Chondrocyte (in vitro differentiated cells): ENCODE measurements around the gene KRT31. TPM values are rescaled to one million over a fixed set of nuclear protein-coding genes. Genes with fewer than 3 reads are reported as not detected.

Experiments used
- DNase-seq: peaks from one replicate; pipeline ENCODE4 v3.0.0; 2021; ENCODE audit warnings: mixed read lengths, low spot score
- H3K27ac Mint-ChIP-seq: one replicate; pipeline ENCODE4 v1.8.0; 2021; ENCODE audit warnings: mild to moderate bottlenecking, moderate library complexity, mixed read lengths; ENCODE audit not compliant: unreplicated experiment
- H3K27me3 Mint-ChIP-seq: 2 replicates; pipeline ENCODE4 v1.8.0; 2021; ENCODE audit warnings: low read depth, mixed read lengths
- H3K36me3 Mint-ChIP-seq: 2 replicates; pipeline ENCODE4 v1.8.0; 2021; ENCODE audit warnings: low read depth, mixed read lengths
- H3K4me1 Mint-ChIP-seq: 2 replicates; pipeline ENCODE4 v1.8.0; 2021; ENCODE audit warnings: low read depth, mild to moderate bottlenecking, mixed read lengths
- H3K4me3 Mint-ChIP-seq: one replicate; pipeline ENCODE4 v1.8.0; 2021; ENCODE audit warnings: mild to moderate bottlenecking, moderate library complexity, mixed read lengths; ENCODE audit not compliant: unreplicated experiment
- H3K9me3 Mint-ChIP-seq: 2 replicates; pipeline ENCODE4 v1.8.0; 2021; ENCODE audit warnings: low read depth, mixed read lengths
- long read RNA-seq: library from polyadenylated mRNA; stranded (forward); transcript quantifications from one replicate; pipeline ENCODE4 v2.0.0, GENCODE V29; 2021
- total RNA-seq: library from RNA; stranded (reverse); gene quantifications from 3 replicates; pipeline ENCODE4 v1.2.1, GENCODE V29; 2021
- TF ChIP-seq, protein P1 (sequence below): fragments of 200-600 bp; sonication (generic); IDR thresholded peaks from 2 replicates; pipeline ENCODE4 v1.5.0; 2021; ENCODE audit warnings: antibody characterized with exemption, mild to moderate bottlenecking, moderate library complexity

KRT31 gene
- not detected in 3 replicates for total RNA-seq
- long read RNA-seq, result 0 reads

DNA sequence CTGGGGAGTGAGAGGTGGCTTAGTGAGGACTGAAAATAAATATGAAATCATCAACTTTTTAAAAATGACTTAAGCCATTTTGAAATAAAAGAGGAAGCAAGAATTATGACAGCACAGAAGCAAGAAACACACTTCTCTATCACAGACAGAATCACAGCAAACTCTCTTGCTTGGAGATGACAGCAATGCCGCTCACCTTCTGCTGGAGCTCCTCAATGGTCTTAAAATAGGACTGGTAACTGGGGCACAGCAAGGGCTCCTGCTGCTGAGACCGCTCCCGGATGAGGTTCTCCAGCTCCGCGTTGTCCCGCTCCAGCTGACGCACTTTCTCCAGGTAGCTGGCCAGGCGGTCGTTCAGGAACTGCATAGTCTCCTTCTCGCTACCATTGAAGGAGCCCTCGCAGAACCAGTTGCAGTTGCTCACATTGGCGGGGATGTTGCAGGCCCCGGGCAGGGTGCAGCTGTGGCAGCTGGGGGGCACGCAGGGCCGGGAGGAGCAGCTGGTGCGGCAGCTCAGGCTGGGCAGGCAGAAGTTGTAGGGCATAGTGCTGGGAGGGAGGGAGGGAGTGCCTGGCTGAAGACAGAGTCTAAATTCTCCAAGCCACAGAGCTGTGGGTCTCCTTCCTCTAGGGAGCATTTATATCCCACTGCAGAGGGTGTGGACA is at the start of gene KRT31:
Gene KRT31, minus strand, starts transcription at position 613 of the 665 bp plus-strand sequence. Its CDS starts 69 bp downstream, at position 544.
- Mint-ChIP-seq H3K4me1 (no peaks in the 10 kb centered on the region), H3K36me3 (peaks cover 1% of the 10 kb centered on the region), H3K27ac (no peak within 1 kb of the TSS), H3K4me3 (no peak within 1 kb of the TSS), H3K9me3 (no peaks in the 10 kb centered on the region), H3K27me3 (peaks cover 4% of the 10 kb centered on the region)
- TF ChIP-seq, protein P1, sequence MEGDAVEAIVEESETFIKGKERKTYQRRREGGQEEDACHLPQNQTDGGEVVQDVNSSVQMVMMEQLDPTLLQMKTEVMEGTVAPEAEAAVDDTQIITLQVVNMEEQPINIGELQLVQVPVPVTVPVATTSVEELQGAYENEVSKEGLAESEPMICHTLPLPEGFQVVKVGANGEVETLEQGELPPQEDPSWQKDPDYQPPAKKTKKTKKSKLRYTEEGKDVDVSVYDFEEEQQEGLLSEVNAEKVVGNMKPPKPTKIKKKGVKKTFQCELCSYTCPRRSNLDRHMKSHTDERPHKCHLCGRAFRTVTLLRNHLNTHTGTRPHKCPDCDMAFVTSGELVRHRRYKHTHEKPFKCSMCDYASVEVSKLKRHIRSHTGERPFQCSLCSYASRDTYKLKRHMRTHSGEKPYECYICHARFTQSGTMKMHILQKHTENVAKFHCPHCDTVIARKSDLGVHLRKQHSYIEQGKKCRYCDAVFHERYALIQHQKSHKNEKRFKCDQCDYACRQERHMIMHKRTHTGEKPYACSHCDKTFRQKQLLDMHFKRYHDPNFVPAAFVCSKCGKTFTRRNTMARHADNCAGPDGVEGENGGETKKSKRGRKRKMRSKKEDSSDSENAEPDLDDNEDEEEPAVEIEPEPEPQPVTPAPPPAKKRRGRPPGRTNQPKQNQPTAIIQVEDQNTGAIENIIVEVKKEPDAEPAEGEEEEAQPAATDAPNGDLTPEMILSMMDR, result no peak
- DNase-seq, result no peak

DNA sequence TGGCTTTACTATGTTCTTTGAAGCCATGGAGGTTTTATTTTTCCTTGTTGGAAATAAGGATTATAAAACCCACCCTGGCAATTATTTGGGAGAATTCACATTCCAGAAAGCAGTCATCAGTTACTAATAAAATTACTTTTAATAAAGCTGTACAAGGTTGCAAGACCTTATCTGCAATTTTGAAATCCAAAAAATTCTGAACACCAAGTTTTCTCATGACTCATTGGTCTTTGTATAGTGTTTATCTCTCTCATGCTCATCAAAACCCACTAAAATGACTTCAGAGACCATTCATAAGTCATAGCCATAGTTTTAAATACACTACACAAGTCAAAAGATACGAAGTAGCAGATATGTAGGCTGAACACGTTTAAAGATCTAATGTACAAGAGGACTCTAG is 49.4 kb upstream of the KRT31 start:
- Mint-ChIP-seq H3K27ac (no peak overlapping the region), H3K9me3 (peaks cover 11% of the 10 kb centered on the region), H3K27me3 (peaks cover 18% of the 10 kb centered on the region), H3K4me3 (no peak overlapping the region), H3K36me3 (peaks cover 3% of the 10 kb centered on the region), H3K4me1 (peaks cover 4% of the 10 kb centered on the region)
- TF ChIP-seq, protein P1, result no peak
- no peak for DNase-seq

DNA sequence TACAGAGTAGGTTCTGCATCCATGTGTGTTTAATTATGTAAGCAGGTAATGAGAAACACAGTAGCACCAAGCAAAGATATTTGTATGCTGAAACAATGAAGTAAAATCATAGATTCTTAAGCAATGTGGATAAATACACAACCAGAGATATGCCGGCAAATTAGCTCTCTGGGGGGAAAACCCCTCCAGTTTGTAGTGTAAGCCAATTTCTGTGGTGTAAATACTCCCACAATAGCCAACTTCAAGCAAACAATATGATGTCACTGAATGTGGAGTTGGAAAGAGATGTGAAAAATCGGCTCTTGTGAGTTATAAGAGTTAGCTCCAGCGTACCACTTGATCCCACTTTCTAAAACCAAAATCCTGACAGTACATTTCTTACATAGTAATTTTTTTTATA is 47.2 kb upstream of the KRT31 start:
- TF ChIP-seq, protein P1, result no peak
- H3K4me3 Mint-ChIP-seq, result no peak overlapping the region
- peaks cover 24% of the 10 kb centered on the region for H3K27me3 Mint-ChIP-seq
- H3K9me3 Mint-ChIP-seq, result peaks cover 3% of the 10 kb centered on the region
- no peak overlapping the region for H3K27ac Mint-ChIP-seq
- DNase-seq, result no peak
- no peaks in the 10 kb centered on the region for H3K4me1 Mint-ChIP-seq
- no peaks in the 10 kb centered on the region for H3K36me3 Mint-ChIP-seq

DNA sequence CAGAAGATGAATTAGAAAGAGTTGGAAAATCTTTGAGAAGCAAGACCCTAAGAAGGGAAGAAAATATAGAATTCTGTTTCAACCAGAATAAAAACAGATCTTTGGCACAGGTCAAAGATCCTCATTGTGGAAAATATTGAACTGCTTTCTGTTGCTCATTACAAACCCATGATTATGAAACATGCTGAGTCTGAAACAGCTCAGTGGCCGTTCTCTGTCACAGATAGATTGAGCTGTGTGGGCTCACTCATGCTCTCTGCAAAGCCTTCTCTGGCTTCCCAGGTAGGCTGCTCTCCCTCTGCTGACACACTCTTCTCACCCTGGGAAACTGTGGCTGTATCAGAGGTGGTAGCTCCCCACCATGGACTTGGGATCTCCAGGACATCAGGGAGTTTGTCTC is 46.8 kb upstream of the KRT31 start:
- Mint-ChIP-seq H3K27ac (no peak overlapping the region), H3K4me1 (no peaks in the 10 kb centered on the region), H3K4me3 (no peak overlapping the region), H3K9me3 (peaks cover 3% of the 10 kb centered on the region), H3K36me3 (no peaks in the 10 kb centered on the region), H3K27me3 (peaks cover 25% of the 10 kb centered on the region)
- TF ChIP-seq, protein P1, result no peak
- no peak for DNase-seq

DNA sequence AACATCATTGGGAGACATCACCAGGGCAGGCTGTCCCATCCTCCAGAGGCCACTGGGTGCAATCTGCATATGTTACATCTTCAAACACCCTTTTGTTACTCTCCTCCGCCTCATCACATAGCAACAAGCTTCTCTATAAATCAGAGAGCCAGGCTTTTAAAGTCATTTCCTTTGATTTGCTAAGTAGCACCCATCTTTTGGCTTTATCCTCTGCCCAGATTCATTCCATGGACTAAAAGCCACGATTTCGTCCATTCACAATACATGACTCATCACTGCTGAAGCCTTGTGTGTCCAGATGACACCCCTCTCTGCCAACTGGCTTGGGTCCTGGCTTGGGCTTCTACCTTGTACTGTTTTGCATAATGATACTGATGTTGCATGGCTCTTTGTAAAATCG is 45.3 kb upstream of the KRT31 start:
- TF ChIP-seq, protein P1, result no peak
- Mint-ChIP-seq H3K4me1 (no peaks in the 10 kb centered on the region), H3K4me3 (no peak overlapping the region), H3K27me3 (peaks cover 20% of the 10 kb centered on the region), H3K27ac (no peak overlapping the region), H3K9me3 (peaks cover 3% of the 10 kb centered on the region), H3K36me3 (no peaks in the 10 kb centered on the region)
- no peak for DNase-seq
